T-helper 1 cell (primary cell): ENCODE results near the gene RAB2B.
A peak's percentile ranks its signal among the peaks of the same experiment; 100 is the strongest.
"Not testable (repeated sequence)": the region's sequence is repeated elsewhere in the genome, so short reads cannot be mapped to it uniquely, and the experiment has no call there.

Experiments
- DNase-seq, 5 donors: peaks; one replicate each; pipeline ENCODE4 v3.0.0-alpha.2; 2012 to 2020

RAB2B gene

DNA sequence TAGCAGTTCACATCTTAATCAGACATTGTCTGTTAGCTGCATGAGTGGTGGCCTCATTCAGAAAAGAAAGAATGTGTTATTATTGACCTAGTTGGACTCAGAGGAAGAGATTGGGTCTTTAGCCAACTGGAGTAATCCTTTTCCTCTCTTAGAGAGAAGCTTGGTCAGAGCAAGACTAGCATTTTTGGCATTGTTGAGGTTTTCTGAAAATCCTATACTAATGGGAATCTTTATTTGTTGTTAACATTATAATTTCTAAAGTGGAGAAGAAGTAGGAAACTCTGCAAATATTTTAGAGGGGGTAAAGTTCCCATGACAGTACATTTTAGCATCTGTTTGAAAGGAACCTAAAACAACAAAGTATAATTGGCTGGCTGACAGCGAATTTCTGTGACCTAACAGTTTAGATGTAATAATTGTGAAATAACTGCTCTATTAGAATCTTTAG lies 9.9 kb upstream of the RAB2B start:
- DNase-seq: no peak

DNA sequence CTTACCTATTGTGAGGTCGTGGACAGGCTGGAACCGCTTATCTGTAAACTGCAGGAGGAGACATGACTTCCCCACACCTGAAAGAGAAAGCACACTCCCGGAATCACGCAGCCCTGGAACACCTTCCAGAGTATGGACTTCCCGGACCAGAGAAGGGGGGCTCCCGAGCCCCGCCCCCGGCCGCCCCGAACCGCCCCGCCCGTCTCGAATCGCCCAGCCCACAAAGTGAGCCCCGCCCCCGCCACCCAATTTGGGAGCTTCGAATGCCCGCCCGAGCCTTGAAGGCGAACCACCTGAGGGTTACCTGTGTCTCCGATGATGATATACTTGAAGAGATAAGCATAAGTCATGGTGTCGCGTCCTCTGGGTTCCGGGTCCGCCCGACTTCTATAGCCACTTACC lies 235 bp downstream of the RAB2B start:
- peak in 4 of 5 donors; percentile 80 to 83 (median 82) for DNase-seq

DNA sequence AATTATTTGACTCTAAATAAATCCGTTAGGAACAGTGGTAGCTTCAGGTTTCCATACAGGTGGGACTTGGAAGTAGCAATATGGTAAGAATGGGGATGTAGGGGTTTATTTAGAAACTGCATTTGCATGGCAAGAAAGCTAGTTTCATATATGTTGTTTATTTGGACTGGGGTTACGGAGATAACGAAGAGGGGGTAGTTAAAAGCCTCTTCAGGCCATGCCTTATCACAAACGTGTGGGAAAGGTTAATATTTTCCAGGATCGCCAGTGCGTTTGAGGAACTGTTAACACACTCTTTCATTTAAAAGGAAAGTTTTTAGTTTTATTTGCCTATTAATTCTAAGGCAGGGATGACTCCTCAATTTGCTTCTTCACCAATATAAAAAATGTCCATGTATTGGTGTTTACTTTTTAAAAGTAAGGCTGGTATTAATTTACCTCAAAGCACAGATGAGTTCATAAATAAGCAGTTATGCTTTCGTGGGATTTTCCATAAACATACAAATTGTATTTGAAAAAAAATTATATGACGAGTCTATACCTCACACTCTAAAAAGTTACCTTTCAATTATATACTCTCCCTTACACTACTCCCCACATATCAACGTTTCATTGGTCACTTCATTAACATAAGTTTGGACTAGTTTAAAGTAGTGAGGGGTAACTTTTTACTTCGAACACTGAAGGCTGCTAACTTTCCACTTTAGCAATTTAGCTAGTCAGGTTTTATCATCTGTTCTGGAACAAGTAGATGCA lies 814 bp downstream of the RAB2B start:
- DNase-seq: no peak

DNA sequence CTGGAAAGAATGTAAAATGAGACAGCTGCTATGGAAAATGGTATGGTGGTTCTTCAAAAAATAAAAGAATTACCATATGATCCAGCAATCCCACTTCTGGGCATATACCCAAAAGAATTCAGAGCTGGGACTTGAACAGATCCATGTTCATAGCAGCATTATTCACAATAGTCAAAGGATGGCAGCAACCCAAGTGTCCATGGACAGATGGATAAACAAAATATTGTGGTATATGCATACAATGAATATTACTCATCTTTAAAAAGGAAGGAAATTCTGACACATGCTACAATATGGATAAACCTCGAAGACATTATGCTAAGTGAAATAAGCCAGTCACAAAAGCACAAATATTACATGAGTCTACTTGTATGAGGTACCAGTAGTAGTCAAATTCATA lies 9.1 kb downstream of the RAB2B start:
- DNase-seq: no peak

DNA sequence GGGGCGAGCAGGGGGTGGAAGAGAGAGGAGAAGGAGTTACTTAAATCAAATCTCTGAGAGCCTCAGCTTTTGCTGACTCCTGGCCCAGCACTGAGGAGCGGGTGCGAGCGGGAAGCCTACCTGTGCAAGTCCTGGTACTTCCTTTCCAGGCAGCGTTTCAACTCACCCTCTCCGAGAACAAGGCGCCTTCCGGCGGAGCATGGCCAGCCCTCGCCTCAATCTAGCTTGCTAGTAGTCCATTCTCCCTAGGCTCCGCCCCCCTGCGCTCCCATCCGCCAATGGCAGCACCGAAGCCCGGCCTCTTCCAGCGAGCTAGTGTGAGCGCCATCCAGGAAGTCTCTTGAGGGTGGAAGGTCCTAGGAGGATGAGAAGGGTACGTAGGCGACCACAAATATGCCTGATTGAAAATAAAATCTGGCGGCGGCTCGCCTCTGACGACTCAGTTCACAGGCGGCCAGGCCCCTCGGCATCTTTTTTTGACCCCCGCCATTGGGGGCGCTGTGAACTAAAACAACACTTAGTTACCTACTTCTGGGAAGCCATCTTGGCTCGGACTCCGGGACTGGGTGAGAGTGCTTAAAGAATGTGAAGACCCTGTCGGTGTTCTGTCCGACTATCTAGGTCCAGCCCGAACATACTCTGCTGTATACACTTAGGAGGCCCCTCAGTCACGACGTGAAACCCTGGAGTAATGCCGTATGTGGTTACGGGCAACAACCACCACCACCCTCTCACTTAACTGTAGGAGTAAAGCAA lies 20.7 kb downstream of the RAB2B start, which contains the start of gene CHD8:
Gene CHD8, minus strand, starts transcription at position 212 of the 756 bp plus-strand sequence. CDS start 24,480 bp downstream, outside the sequence.
- DNase-seq: peak; percentile 99 to 100 (median 99)

DNA sequence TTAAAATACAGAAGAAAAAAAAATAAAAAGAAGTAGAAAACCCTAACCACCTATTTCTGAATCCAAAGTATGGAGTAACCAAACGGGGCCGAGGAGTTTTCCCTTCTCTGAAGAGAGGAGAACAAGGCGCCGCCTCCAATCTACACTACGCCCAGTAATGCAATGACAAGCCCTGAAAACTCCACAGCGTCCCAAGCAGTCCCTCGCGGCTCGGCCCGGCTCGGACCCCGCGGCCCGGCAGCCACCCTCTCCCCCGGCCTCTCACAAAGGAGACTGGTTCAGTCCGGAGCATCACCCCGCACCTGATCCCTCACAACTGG lies 21.2 kb downstream of the RAB2B start:
- no peak for DNase-seq

DNA sequence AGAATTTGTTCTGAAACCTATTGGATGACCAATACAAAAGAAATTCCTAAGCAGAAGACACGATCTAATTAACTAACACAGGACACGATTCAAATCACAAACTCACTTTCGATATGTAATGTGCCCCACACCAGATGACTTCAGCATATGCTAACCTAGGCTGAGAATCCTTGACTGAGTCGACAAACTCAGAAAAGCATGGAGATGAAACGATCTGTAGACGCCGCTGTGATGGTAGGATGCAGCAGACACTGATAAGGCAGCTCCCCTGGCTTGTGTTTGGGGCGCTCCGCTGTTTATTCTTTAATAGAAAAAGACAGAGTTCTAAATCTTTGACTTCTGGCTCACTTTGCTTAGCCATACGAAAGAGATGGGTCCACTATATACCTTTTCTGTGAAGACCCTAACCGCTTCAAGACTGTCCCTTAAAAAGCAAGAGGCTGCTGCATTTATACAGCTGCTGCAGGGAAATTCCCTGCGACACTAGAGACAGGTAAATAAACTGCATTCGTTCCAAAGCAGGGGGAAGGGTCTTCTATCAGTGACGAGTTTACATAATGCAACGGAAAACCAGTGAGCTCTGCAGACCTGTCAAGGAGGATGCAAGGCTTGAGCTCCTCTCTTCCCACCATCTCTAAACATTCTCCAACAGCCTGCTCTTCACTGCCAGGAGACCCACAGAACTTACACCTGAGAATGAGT lies 21.8 kb downstream of the RAB2B start:
- peak in 1 of 5 donors; percentile 15 for DNase-seq

DNA sequence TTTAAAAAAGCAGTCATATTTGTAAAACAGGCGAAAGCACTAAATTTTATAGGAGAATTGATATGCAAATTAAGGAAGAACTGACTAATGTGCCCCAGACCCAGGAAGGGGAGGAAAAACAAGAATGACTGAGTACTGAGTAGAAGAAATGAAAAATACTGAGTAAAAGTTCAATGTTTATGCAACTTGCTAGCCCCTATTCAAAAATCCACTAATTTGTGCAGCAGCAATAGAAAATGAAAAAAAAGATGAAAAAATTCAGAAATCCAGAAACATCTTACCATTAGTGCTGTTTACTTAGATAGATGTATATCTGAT lies 26.9 kb downstream of the RAB2B start:
- DNase-seq: no peak

DNA sequence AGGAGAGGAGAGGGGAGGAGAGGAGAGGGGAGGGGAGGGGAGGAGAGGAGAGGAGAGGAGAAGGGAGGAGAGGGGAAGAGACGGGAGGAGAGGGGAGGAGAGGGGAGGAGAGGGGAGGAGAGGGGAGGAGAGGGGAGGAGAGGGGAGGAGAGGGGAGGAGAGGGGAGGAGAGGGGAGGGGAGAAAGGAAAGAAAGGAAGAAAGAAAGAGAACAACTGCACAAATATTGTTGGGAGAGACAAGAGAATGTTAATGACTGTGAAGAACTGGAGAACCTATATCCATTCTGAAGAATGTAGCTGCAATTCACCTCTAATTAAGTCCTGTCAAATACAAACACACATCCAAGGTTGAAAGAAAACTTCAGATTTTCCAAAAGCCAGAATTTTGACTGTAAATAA lies 34.1 kb downstream of the RAB2B start:
- DNase-seq: not testable (repeated sequence)

DNA sequence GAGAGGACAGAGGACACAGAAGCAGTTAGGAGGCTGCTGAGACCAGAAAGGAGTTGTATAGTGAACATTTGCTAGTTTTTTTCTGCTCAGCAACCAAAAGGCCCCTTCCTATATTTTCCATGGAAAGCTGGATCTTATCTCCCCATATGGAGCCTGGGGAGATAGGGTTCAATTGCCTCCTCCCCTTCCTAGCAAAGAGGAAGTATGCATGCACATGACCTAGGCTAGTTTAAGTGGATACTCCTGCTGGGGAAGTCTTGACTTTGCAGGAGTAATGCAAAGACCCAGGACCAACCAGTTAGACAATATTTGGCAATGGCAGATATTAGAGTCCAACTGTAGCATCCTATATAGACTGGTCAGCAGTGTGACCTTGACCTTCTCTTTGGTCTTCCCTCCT lies 35.9 kb downstream of the RAB2B start:
- DNase-seq: no peak

DNA sequence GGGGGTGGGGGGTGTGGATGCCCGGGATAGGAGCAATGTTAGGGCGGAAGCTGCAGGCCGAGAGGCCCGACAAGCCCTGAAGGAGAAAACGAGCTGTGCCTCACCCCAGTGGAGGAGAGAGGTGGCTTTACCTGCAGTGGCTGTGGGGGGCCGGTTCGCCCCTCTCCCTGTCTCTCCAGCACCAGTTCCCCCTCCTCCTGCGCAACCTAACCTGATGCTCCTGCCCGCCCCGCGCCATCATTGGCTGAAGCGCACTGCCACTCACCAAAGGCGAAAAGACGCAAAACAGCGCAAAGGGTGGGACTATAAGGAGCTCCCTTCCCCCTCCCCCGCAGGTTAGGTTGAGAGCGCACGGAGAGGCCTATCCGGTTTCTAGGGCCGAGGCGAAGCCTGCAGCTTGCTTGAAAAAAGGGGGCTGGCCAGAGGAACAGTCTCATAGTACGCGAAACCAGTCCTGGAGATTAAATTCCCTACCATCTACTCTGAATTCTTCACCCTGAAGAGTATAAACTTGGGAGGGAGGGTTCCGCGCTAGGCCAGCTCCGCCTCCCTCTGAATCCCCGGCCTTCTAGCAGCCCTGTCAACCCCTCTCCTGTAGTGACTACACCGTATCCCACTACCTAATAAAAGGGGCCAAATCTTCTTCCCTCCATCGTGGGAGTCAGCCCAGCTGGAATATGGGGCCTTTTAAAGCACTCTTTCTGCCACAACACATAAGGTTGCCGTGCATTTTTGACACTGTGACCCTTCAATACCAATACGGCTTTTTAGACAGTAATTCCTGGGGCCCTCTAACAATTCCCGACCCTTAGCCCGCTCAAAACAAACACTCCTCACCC lies 39.5 kb downstream of the RAB2B start:
- peak; percentile 95 to 99 (median 97) for DNase-seq

DNA sequence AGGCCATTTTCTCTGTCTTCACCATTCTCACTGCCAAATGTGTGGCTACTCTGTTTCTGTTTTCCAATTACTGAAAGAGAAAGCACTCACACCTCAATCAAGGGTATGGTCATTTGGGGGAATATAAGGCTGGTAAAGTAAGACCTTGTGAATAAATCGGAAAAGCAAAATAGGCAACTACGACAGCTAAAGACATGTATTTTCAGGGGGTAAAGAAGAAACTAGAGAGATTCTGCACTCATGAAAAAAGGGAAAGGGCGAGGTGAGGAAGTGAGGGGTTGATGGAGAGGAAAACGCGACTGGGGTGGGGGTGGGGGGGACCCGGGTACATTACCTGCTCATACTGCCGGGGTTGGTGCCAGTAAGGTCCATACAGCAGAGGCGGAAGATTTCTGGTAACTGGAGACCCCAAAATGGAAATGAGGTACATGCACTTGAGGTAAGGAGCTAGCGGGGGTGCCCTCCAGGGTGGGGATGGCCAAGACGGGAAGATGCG lies 40.1 kb downstream of the RAB2B start:
- DNase-seq: no peak

DNA sequence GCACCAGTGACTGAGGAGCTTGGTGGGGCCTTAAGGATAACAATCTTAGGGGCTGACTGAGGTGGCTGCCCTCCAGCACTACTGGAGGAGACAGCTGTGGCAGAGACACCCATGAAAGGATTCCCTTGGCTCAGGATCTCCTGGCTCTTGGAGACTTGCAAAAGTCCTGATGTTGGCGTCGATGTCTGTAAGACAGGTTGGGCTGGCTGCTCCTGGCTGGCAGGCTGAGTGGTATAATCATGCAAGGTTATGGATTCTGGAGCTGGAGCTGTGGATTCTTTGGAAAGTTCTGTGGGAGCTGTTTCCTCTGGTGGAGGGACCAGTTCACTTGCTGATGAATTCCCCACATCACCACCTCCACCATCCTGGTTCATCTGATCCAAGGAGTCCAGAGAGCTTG lies 45.6 kb downstream of the RAB2B start:
- no peak for DNase-seq

DNA sequence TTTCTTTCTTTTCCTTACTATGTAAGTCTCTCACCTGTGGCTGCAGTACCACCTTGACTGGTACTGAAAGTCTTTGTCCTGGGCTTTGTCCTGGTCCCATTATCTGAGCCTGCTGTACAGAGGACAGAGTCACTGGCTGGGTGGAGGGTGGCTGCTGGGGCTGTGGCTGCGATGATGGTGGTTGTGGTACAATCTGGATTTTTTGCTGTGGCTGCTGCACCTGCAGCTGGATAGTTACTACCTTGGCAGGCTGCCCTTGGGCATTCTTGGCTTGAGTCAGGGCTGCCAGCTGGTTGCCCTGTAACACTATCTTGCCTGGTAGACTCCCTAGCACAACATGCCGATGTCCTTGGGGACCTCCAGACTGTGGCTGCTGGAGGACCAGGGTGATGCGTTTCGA lies 47.8 kb downstream of the RAB2B start:
- no peak for DNase-seq

DNA sequence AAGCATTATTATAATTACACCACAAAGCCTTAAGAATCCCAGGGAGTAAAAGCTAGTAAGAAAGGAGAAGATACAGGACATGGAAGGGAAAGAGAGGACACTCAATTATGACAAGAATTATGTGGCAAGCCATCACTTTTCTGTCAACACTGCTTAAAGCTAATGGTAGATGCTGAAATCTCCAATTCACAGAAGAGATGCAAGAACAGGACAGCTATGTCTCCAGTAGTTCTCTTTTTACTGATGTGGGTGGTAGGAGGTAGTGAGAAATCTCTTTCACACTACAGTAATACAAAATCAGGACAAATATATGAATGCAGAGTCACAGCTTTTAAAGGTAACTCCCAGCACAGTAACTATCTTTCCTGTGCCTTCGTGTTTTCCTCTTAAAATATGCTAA lies 50.1 kb downstream of the RAB2B start:
- DNase-seq: no peak

DNA sequence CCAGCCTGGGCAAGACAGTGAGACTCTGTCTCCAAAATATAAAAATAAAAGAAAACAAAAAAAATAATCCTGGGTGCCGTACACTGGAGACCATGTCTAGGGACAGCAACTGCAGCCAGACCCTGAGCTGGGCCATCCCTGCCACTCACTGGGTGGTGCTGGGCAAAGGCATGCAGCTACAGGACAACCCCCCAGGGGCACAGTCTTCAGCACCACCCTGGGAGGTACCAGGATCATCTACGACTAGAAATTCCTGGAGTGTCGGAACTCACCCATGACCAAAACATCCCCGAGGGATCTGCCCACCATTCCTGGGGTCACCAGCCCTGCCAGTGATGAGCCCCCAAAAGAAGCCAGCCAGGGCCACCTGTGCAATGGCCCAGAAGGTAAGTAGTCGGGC lies 57.2 kb downstream of the RAB2B start:
- no peak for DNase-seq

DNA sequence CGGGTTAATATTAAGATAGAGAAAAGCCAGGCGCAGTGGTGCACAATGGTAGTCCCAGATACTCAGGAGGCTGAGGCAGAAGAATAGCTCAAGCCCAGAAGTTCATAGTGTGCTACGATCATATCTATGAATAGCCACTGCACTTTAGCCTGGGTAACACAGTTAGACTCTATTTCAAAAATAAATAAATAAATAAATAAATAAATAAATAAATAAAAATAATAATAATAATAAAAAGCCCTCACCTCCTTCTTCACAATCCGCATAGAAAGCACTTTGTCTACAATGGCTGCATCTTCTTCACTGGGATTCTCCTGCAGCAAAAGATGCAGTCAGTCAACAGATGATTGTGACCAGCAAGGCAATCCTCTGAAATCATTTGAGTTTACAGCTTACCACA lies 61.4 kb downstream of the RAB2B start:
- no peak for DNase-seq

DNA sequence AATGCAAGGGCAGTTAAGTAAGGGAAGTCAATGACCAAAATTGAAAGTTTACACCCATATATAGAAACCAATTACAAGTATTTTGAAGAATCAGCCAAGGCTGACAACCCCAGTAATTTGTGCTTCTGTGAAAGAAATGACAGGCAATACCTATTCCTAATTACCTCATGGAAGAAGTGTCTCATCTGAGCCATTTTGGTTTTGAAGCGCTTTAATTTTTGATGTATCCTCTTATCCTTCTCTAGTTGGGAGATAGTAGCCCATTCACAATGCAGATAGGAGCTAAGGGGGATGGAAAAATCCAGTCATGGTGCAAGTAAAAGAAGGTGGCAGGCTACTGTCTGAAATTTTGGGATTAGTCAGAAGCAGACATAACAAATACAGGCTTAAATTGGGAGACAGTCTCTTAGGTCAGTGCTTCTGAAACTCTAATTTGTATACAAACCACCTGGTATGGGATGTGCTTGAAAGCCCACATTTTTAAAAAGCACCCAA lies 62.6 kb downstream of the RAB2B start:
- DNase-seq: peak in 1 of 5 donors; percentile 68
